Stimulated activated CD4-positive, alpha-beta T cell treated with anti-CD3 and anti-CD28 coated beads, Interleukin-2, amount 100 ng/mL, for 48 hours (primary cell): ENCODE measurements around the gene SND1.

Source experiments
- DNase-seq, 2 donors: peaks; one replicate each; pipeline ENCODE4 v3.0.0-alpha.2; 2020

Gene SND1

GRCh38 chr7:127689194-127689772 lies 37.3 kb downstream of the SND1 start:
- no peak for DNase-seq

GRCh38 chr7:127690337-127690736 lies 38.3 kb downstream of the SND1 start:
- no peak for DNase-seq

- no peak for DNase-seq
Measured at GRCh38 chr7:127690806-127691205, 38.8 kb downstream of the SND1 start.

GRCh38 chr7:127692200-127692599 lies 40.2 kb downstream of the SND1 start:
- DNase-seq, result no peak

GRCh38 chr7:127699853-127700252 lies 47.9 kb downstream of the SND1 start:
- no peak for DNase-seq

GRCh38 chr7:127702052-127702652 lies 50.2 kb downstream of the SND1 start:
- DNase-seq, result no peak

GRCh38 chr7:127702938-127703337 lies 50.9 kb downstream of the SND1 start:
- no peak for DNase-seq

- no peak for DNase-seq
Measured at GRCh38 chr7:127704211-127704610, 52.2 kb downstream of the SND1 start.

GRCh38 chr7:127705461-127705959 lies 53.5 kb downstream of the SND1 start:
- no peak for DNase-seq

GRCh38 chr7:127706766-127707165 lies 54.8 kb downstream of the SND1 start:
- no peak for DNase-seq

GRCh38 chr7:127708201-127708600 lies 56.2 kb downstream of the SND1 start:
- no peak for DNase-seq

- peak; percentile 63 to 65 for DNase-seq
Measured at GRCh38 chr7:127708788-127709187, 56.8 kb downstream of the SND1 start.

- no peak for DNase-seq
Measured at GRCh38 chr7:127710635-127711034, 58.6 kb downstream of the SND1 start.

- no peak for DNase-seq
Measured at GRCh38 chr7:127711872-127712271, 59.9 kb downstream of the SND1 start.

GRCh38 chr7:127713006-127713405 lies 61.0 kb downstream of the SND1 start:
- DNase-seq, result no peak

- DNase-seq, result no peak
Measured at GRCh38 chr7:127713758-127714157, 61.8 kb downstream of the SND1 start.

GRCh38 chr7:127715272-127715671 lies 63.3 kb downstream of the SND1 start:
- no peak for DNase-seq

- no peak for DNase-seq
Measured at GRCh38 chr7:127715901-127716300, 63.9 kb downstream of the SND1 start.

- no peak for DNase-seq
Measured at GRCh38 chr7:127717502-127718339, 65.7 kb downstream of the SND1 start.

- no peak for DNase-seq
Measured at GRCh38 chr7:127718340-127718679, 66.3 kb downstream of the SND1 start.

GRCh38 chr7:127726476-127726875 lies 74.5 kb downstream of the SND1 start:
- no peak for DNase-seq

- no peak for DNase-seq
Measured at GRCh38 chr7:127730658-127731276, 78.8 kb downstream of the SND1 start.

GRCh38 chr7:127731431-127732080 lies 79.6 kb downstream of the SND1 start:
- no peak for DNase-seq
